Neural progenitor cell (in vitro differentiated cells): ENCODE results near the gene APLF. TPM values are rescaled to one million over a fixed set of nuclear protein-coding genes. Genes with fewer than 3 reads are reported as not detected.

ENCODE experiments used
- DNase-seq: peaks from one replicate; pipeline ENCODE4 v3.0.0-alpha.2; 2016; ENCODE audit warnings: low spot score
- H2AFZ ChIP-seq: fragments of 200-600 bp; sonication (generic); replicated peaks from 2 replicates; pipeline ENCODE4 v1.6.1; 2016; ENCODE audit warnings: antibody characterized with exemption
- H3F3A ChIP-seq: fragments of 200-600 bp; sonication (generic); 2 replicates; pipeline ENCODE4 v1.6.1; 2016; ENCODE audit warnings: antibody characterized with exemption, low read depth
- H3K27ac ChIP-seq: fragments of 200-600 bp; sonication (generic); 2 replicates; pipeline ENCODE4 v1.5.1; 2016; ENCODE audit warnings: mild to moderate bottlenecking
- H3K27me3 ChIP-seq: fragments of 200-600 bp; sonication (generic); 2 replicates; pipeline ENCODE4 v1.6.1; 2016; ENCODE audit warnings: mild to moderate bottlenecking, moderate library complexity
- H3K36me3 ChIP-seq: fragments of 200-600 bp; sonication (generic); 2 replicates; pipeline ENCODE4 v1.5.1; 2016
- H3K4me1 ChIP-seq: fragments of 200-600 bp; sonication (generic); 2 replicates; pipeline ENCODE4 v1.6.1; 2016; ENCODE audit warnings: mixed run types
- H3K4me2 ChIP-seq: fragments of 200-600 bp; sonication (generic); 2 replicates; pipeline ENCODE4 v1.6.1; 2016
- H3K4me3 ChIP-seq: fragments of 200-600 bp; sonication (generic); 2 replicates; pipeline ENCODE4 v1.5.1; 2016
- H3K79me2 ChIP-seq: fragments of 200-600 bp; sonication (generic); 2 replicates; pipeline ENCODE4 v1.6.1; 2016; ENCODE audit warnings: low read depth
- H3K9ac ChIP-seq: fragments of 200-600 bp; sonication (generic); 2 replicates; pipeline ENCODE4 v1.6.1; 2016
- H3K9me3 ChIP-seq: fragments of 200-600 bp; sonication (generic); 2 replicates; pipeline ENCODE4 v1.5.1; 2016; ENCODE audit warnings: low read depth
- H4K20me1 ChIP-seq: fragments of 200-600 bp; sonication (generic); 2 replicates; pipeline ENCODE4 v1.6.1; 2016; ENCODE audit warnings: low read depth
- H3K27ac Mint-ChIP-seq: 3 replicates; pipeline ENCODE4 v1.8.0; 2021; ENCODE audit warnings: mixed read lengths
- H3K27me3 Mint-ChIP-seq: 2 replicates; pipeline ENCODE4 v1.8.0; 2022; ENCODE audit warnings: low read depth, mild to moderate bottlenecking, inconsistent platforms, moderate library complexity, mixed read lengths; ENCODE audit not compliant: insufficient read depth
- H3K36me3 Mint-ChIP-seq: 3 replicates; pipeline ENCODE4 v1.8.0; 2021; ENCODE audit warnings: mixed read lengths
- H3K4me1 Mint-ChIP-seq: 3 replicates; pipeline ENCODE4 v1.8.0; 2021; ENCODE audit warnings: mixed read lengths
- H3K4me3 Mint-ChIP-seq: 3 replicates; pipeline ENCODE4 v1.8.0; 2021; ENCODE audit warnings: mild to moderate bottlenecking, moderate library complexity, mixed read lengths
- H3K9me3 Mint-ChIP-seq: 3 replicates; pipeline ENCODE4 v1.8.0; 2020; ENCODE audit warnings: mixed read lengths
- CTCF ChIP-seq: fragments of 200-600 bp; sonication (generic); IDR thresholded peaks from 2 replicates; pipeline ENCODE4 v1.5.1; 2017; ENCODE audit warnings: antibody characterized with exemption, mild to moderate bottlenecking
- EZH2 ChIP-seq: fragments of 200-600 bp; sonication (generic); IDR thresholded peaks from 2 replicates; pipeline ENCODE4 v1.6.1; 2017; ENCODE audit warnings: antibody characterized with exemption, mild to moderate bottlenecking, moderate library complexity
- EZH2phosphoT487 ChIP-seq: fragments of 200-600 bp; sonication (generic); IDR thresholded peaks from 2 replicates; pipeline ENCODE4 v1.6.1; 2017; ENCODE audit warnings: antibody characterized with exemption
- total RNA-seq: library from RNA; depleted of rRNA; stranded (reverse); fragments of >200 nt; gene quantifications from 2 replicates; pipeline ENCODE4 v1.2.3, GENCODE V29; 2015; ENCODE audit warnings: low replicate concordance

The APLF gene
- total RNA-seq, 1 donor from 2014 or later = 16.9 TPM

DNA sequence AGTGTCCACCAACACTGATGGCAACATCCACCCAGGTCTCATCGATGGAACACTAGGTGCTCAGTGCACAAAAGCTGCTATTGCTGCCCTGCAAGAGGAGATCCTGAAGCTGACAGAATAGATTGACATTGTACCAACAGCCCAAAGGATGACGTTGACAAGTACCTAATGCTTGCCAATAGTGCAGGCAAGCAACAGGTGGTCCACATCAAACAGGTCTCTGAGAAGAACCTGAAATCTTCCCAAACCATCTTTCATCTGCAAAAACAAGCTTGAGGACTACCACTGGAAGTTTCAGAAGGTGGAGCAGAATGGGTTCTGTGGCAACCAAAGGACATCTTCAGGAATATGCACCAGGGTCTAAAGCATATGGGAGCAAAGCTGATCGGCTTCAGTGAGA is 160.2 kb downstream of the APLF start:
- TF ChIP-seq CTCF = no peak
- no peak for TF ChIP-seq EZH2phosphoT487
- no peak for TF ChIP-seq EZH2
- no peak for DNase-seq
- no peaks in the 10 kb centered on the region for H4K20me1 ChIP-seq
- no peaks in the 10 kb centered on the region for H3K36me3 ChIP-seq
- H3K4me3 ChIP-seq = no peak overlapping the region
- H3K4me1 Mint-ChIP-seq = no peaks in the 10 kb centered on the region
- H3K27ac Mint-ChIP-seq = no peak overlapping the region
- H3K9ac ChIP-seq = no peak overlapping the region
- no peaks in the 10 kb centered on the region for H3F3A ChIP-seq
- H2AFZ ChIP-seq = no peak overlapping the region
- H3K9me3 ChIP-seq = peaks cover under 1% of the 10 kb centered on the region
- peaks cover 3% of the 10 kb centered on the region for H3K9me3 Mint-ChIP-seq
- no peaks in the 10 kb centered on the region for H3K36me3 Mint-ChIP-seq
- H3K27me3 Mint-ChIP-seq = peaks cover 7% of the 10 kb centered on the region
- no peaks in the 10 kb centered on the region for H3K4me1 ChIP-seq
- no peak overlapping the region for H3K4me3 Mint-ChIP-seq
- no peaks in the 10 kb centered on the region for H3K27me3 ChIP-seq
- H3K27ac ChIP-seq = no peak overlapping the region
- no peak overlapping the region for H3K4me2 ChIP-seq
- H3K79me2 ChIP-seq = no peaks in the 10 kb centered on the region

Other genes with a start within 250 kb of the APLF start
- gene PPP3R1, start 215.1 kb upstream of the APLF start, total RNA-seq = 29.1 and 41.4 TPM in 2 replicates
- 3.7 and 5.0 TPM in 2 replicates for gene CNRIP1, start 147.6 kb upstream of the APLF start, total RNA-seq
- gene PLEK, start 102.3 kb upstream of the APLF start, total RNA-seq = not detected in 2 replicates
- gene FBXO48, start 291 bp upstream of the APLF start, total RNA-seq = 2.7 and 2.9 TPM in 2 replicates
- 1.8 and 2.1 TPM in 2 replicates for gene PROKR1, start 176.0 kb downstream of the APLF start, total RNA-seq